ACHN (cell line): ENCODE data around the gene CCDC78.
A peak's percentile ranks its signal among the peaks of the same experiment; 100 is the strongest.

Experiments
- DNase-seq: peaks from one replicate; pipeline ENCODE4 v3.0.0-alpha.2; 2015
- in situ Hi-C: cut with HindIII; loops from 2 replicates; pipeline ENCODE4 v1.10.0; 2017; ENCODE audit warnings: low sequenced_read_pairs, low pct_ligation_motif_present, low pct_unique_long_range_greater_than_20kb

The CCDC78 gene

DNA sequence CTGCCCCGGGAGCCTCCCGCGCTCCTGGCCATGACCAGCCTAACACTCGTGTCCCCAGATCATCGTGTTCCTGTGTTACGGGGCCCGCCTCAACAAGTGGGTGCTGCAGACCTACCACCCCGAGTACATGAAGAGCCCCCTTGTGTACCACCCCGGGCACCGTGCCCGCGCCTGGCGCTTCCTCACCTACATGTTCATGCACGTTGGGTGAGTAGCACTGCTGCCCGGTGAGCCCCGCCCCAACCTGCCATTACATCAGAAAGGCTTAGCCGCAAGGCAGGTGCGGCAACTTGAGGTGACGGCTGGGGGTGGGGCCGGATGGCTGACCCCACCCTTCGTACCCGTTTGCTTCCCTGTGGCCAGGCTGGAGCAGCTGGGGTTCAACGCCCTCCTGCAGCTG is 49.3 kb downstream of the CCDC78 start:
- DNase-seq = no peak
- in situ Hi-C loops = no loop called here

DNA sequence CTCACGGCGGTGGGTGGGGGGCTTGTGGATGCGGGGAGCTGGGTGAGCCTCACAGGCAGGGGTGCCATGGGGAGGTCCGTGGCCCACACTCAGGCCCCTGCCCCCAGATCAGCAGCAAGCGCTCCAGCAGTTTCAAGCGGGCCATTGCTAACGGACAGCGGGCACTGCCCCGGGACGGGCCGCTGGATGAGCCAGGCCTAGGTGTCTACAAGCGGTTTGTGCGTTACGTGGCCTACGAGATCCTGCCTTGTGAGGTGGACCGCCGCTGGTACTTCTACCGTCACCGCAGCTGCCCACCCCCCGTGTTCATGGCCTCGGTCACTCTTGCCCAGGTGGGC is 49.7 kb downstream of the CCDC78 start:
- DNase-seq = no peak
- in situ Hi-C loops = no loop called here

DNA sequence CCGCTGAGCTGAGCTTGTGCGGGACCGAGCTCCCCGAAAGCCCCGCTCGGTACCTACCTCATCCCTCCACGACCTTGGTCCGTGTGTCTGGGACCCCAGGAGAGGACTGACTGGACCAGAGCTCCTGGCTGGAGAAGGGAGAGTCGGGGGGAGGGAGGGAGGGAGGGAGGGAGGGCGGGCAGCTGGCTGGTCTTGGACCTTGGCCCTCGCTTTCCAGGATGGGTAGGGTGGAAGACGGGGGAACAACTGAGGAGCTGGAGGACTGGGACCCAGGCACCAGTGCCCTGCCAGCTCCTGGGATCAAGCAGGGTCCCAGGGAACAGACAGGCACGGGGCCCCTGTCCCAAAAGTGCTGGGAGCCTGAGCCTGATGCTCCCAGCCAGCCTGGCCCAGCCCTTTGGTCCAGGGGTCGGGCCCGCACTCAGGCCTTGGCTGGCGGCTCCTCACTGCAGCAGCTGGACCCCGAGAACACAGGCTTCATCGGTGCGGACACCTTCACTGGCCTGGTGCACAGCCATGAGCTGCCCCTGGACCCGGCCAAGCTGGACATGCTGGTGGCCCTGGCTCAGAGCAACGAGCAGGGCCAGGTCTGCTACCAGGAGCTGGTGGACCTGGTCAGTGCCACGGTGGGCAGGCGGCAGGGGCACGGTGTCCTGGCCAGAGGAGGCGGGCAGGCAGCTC is 50.2 kb downstream of the CCDC78 start:
- DNase-seq = no peak
- in situ Hi-C loops = no loop called here

DNA sequence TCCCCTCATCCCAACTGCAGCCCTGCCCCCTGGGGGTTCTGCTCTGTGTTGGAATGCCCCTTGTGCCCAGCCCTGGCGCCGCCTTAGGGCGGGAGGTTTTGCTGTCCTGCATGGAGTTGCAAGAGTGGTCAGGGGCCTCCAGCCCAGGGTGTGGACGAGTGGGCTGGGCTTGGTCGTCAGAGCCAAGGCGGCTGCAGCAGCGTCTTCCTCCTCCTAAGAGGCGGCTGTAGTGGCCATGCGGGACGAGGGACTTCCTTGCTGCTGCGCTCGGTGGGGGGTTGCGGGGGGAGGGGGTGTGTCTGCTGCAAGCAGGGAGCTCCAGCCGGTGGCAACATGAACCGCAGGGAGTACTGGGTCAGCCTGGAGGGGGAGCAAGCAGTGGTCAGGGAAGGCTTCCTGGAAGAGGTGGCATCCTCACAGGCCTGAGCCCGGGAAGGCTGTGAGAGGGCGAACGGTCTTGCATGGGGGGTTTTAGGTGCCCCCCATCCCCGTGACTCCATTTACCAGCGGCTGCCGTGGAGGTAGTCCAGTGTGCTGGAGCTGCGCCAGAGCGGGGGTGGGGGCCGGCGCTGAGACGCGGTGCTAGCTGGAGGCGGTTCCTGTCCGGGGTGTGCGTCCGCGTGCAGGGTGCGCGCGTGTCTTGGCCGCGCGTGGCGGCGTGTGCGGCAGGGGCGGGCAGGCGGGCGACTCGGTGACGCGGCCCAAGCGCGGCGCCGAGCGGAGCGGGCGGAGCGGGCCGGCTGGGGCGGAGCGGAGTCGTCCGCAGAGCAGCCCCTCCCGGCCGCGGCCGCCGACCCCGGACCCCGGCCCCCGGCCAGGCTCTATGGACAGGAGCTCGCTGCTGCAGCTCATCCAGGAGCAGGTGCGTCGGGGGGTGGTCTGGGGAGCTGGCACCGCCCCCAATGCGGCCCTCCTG is 51.0 kb downstream of the CCDC78 start, which contains the start of gene RHBDL1:
RHBDL1 (plus strand) TSS at position 704 of the 916 bp plus-strand sequence; CDS start at position 824, 120 bp downstream.
- peak; percentile 58 for DNase-seq
- in situ Hi-C loops = no loop called here

DNA sequence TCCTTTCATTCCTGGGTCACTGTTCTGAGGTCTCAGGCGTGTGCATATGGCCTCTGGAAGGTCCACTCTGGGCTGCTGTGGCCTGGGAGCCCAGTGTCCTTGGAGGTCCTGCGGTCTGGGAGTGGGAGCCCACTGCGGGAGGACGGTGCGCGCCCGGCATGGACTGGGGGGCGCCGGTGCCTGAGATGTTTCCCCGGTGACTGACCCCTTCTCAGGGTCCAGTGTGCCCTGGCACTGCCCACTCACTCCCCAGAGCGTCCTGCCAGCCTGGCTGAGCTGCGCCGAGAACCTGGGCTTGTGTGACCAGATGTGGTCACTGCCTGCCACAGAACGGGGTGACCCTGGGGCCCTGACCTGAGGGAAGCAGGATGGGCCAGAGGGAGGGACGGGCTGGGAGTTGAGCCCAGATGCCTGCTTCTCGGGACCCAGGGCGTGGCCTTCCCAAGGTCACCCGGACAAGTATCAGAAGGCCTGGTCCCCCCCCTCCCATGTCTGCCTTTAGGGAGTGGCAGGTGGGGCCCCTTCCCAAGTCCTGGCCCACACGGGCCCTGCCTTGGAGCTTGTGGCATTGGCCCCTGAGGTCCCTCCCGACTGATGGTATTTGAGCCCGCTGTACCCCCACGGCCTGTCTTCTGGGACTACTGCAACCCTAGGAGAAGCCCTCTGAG is 51.9 kb downstream of the CCDC78 start:
- in situ Hi-C loops = no loop called here
- no peak for DNase-seq

DNA sequence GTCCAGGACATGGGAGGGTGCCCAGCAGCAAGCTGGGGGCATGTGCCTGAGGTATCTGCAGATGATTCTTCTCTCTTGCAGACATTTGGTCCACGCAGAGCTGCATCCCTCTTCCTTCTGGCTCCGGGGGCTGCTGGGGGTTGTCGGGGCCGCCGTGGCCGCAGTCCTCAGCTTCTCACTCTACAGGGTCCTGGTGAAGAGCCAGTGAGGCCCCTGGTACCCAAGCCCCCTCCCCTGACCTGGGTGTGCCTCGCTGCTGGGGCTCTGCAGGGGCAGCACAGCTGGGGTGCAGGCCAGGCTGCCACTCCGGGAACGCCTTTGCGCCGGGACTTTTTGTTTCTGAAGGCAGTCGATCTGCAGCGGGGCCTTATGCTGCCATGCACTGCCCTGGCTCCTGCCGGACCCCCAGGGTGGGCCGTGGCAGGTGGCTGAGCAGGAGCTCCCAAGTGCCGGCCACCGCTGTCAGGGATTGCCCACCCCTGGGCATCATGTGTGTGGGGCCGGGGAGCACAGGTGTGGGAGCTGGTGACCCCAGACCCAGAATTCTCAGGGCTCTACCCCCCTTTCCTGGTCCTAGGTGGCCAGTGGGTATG is 52.7 kb downstream of the CCDC78 start:
- DNase-seq = no peak
- in situ Hi-C loops = no loop called here

DNA sequence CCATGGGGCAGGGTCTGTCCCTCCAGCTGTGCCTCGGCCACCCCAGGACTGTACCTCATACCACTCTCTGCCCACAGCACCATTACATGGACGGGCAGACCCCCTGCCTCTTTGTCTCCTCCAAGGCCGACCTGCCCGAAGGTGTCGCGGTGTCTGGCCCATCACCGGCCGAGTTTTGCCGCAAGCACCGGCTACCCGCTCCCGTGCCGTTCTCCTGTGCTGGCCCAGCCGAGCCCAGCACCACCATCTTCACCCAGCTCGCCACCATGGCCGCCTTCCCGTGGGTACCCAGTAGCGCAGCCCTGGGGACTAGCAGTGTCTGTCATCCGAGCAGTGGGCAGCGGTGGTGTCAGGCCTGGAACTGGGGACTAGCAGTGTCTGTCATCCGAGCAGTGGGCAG is 53.4 kb downstream of the CCDC78 start:
- no peak for DNase-seq
- in situ Hi-C loops = no loop called here
